Tibial nerve (tissue), 3 donors: ENCODE data around the gene SLTM.

Experiments used
- POLR2A ChIP-seq, 2 donors: fragments of 450-650 bp; IDR thresholded peaks; one replicate each; pipeline ENCODE4 v1.6.1; 2017; ENCODE audit warnings: antibody characterized with exemption in 2 of 2, mild to moderate bottlenecking in 2 of 2, moderate library complexity in 2 of 2
- TF ChIP-seq, protein P1 (sequence below), 5 experiments: fragments of 200-600 bp in 3 of 5; fragments of 450-650 bp in 2 of 5; sonication (generic) in 3 of 5; IDR thresholded peaks; one replicate each; pipeline ENCODE4 v1.5.1; 2016 to 2019; ENCODE audit warnings: antibody characterized with exemption in 5 of 5, mild to moderate bottlenecking in 3 of 5, moderate library complexity in 2 of 5

GRCh38 chr15:58864602-58865424, 68.7 kb downstream of the SLTM start:
- no peak for TF ChIP-seq POLR2A (IDR thresholded peaks at IDR 0.05)
- TF ChIP-seq, protein P1, sequence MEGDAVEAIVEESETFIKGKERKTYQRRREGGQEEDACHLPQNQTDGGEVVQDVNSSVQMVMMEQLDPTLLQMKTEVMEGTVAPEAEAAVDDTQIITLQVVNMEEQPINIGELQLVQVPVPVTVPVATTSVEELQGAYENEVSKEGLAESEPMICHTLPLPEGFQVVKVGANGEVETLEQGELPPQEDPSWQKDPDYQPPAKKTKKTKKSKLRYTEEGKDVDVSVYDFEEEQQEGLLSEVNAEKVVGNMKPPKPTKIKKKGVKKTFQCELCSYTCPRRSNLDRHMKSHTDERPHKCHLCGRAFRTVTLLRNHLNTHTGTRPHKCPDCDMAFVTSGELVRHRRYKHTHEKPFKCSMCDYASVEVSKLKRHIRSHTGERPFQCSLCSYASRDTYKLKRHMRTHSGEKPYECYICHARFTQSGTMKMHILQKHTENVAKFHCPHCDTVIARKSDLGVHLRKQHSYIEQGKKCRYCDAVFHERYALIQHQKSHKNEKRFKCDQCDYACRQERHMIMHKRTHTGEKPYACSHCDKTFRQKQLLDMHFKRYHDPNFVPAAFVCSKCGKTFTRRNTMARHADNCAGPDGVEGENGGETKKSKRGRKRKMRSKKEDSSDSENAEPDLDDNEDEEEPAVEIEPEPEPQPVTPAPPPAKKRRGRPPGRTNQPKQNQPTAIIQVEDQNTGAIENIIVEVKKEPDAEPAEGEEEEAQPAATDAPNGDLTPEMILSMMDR (IDR thresholded peaks at IDR 0.05) = no peak
